ENCODE results near the gene TFB1M.

TFB1M gene

GRCh38 chr6:155275808-155276480 is 38.3 kb downstream of the TFB1M start:
- no peak for TF ChIP-seq CTCF (IDR thresholded peaks at IDR 0.05)
- H3K9me3 ChIP-seq, result no peaks in the 10 kb centered on the region
- H3K27me3 ChIP-seq, result no peaks in the 10 kb centered on the region
- H3K27ac ChIP-seq, result no peak overlapping the region
- H3K36me3 ChIP-seq, result no peaks in the 10 kb centered on the region
- no peak overlapping the region for H3K4me3 ChIP-seq (ENCODE audit: low read depth in 1 of 2, low read length in 1 of 2)
- no peaks in the 10 kb centered on the region for H3K4me1 ChIP-seq (ENCODE audit: control insufficient read depth in 1 of 2, insufficient read depth in 1 of 2, low read depth in 1 of 2, low read length in 1 of 2)

DNA sequence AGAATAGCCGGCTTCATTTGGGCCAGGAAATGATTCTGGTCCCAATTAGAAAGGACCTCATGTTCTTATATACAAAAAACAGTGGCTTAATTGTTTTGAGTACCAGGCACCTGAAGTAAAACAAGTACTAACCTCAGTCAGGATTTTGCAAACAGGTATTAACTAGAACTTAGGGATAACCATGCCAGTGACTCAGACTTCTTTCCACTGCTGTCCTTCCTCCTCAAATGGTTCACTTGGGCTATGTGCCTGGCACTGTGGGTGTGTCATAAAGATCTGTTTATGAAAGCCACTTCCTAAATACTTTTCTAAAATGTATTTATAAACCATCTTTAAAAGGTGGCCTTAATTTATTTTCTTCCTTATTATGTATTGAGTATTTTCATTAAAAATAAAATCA is 39.8 kb downstream of the TFB1M start:
- H3K9me3 ChIP-seq, result no peaks in the 10 kb centered on the region
- no peak overlapping the region for H3K27ac ChIP-seq
- no peak for TF ChIP-seq CTCF (IDR thresholded peaks at IDR 0.05)
- H3K36me3 ChIP-seq, result no peaks in the 10 kb centered on the region
- H3K4me3 ChIP-seq (ENCODE audit: low read depth in 1 of 2, low read length in 1 of 2), result no peak overlapping the region
- no peaks in the 10 kb centered on the region for H3K4me1 ChIP-seq (ENCODE audit: control insufficient read depth in 1 of 2, insufficient read depth in 1 of 2, low read depth in 1 of 2, low read length in 1 of 2)
- no peaks in the 10 kb centered on the region for H3K27me3 ChIP-seq

- no peak overlapping the region for H3K4me3 ChIP-seq (ENCODE audit: low read depth in 1 of 2, low read length in 1 of 2)
- no peaks in the 10 kb centered on the region for H3K36me3 ChIP-seq
- no peaks in the 10 kb centered on the region for H3K4me1 ChIP-seq (ENCODE audit: control insufficient read depth in 1 of 2, insufficient read depth in 1 of 2, low read depth in 1 of 2, low read length in 1 of 2)
- H3K9me3 ChIP-seq, result no peaks in the 10 kb centered on the region
- H3K27ac ChIP-seq, result no peak overlapping the region
- H3K27me3 ChIP-seq, result no peaks in the 10 kb centered on the region
- no peak for TF ChIP-seq CTCF (IDR thresholded peaks at IDR 0.05)
Observed at GRCh38 chr6:155274106-155274505, 40.2 kb downstream of the TFB1M start.

DNA sequence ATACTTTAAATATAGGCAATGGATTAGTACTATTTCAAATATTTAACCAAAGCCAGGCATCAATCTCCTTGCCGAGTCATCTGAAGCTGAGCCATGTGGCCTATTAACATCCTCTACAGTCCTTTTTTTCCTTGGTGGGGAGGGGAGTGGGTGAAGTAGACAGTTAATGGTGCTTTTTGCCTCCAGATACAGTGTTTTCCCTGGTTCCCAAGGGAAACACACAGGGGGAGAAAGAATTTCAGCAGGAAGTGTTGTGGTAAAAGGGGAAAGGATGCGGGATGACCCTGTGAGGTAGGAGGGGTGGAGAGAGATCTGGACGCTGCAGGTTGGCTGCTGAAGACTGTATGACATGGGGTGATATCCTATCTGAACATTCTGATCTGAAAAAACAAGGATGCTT is 40.9 kb downstream of the TFB1M start:
- Histone ChIP-seq H3K27ac (no peak overlapping the region), H3K9me3 (no peaks in the 10 kb centered on the region), H3K27me3 (no peaks in the 10 kb centered on the region), H3K4me3 (ENCODE audit: low read depth in 1 of 2, low read length in 1 of 2) (no peak overlapping the region), H3K36me3 (no peaks in the 10 kb centered on the region), H3K4me1 (ENCODE audit: control insufficient read depth in 1 of 2, insufficient read depth in 1 of 2, low read depth in 1 of 2, low read length in 1 of 2) (no peaks in the 10 kb centered on the region)
- TF ChIP-seq CTCF (IDR thresholded peaks at IDR 0.05), result no peak

DNA sequence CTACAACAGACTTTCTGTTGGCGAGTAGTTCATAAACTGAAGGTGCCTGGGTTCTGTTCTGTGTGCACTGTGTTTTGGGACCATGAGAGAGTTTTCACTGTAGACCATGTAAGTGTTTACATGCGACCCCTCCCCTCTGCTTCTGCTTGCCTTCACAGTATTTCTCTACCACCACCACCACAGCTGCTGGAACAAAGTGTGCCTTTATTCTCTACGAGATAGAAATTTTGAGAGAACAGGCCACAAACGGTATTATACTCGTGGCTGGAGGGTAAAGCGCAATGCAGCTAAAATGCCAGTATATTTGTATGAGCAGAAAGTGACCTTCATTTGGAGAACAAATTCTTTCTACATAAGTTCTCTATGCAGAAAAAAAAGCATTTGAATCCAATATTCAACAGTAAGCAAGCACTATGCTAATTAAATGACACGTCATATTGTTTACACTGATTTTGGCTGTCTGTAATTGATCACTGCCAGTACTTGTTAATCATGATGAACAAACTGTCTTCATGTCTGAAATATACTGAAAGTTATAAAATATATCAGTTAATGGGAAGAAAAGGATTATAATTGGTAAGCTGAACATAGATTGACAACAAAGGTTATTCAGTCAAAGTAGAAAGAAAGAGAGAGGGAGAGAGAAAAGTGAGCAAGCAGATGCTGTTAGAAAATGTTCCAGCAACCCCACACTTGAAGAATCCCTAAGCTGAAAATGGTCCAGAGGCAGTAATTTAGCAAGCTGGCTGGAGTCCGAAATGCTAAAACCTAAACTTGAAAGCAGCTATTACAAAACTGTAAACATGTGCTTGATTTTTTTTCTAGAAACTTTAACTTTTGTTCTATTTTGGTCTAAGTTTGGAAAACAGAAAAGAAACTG is 41.7 kb downstream of the TFB1M start:
- H3K27ac ChIP-seq, result no peak overlapping the region
- no peak for TF ChIP-seq CTCF (IDR thresholded peaks at IDR 0.05)
- no peaks in the 10 kb centered on the region for H3K27me3 ChIP-seq
- no peaks in the 10 kb centered on the region for H3K9me3 ChIP-seq
- no peak overlapping the region for H3K4me3 ChIP-seq (ENCODE audit: low read depth in 1 of 2, low read length in 1 of 2)
- H3K4me1 ChIP-seq (ENCODE audit: control insufficient read depth in 1 of 2, insufficient read depth in 1 of 2, low read depth in 1 of 2, low read length in 1 of 2), result no peaks in the 10 kb centered on the region
- no peaks in the 10 kb centered on the region for H3K36me3 ChIP-seq

Measured in neutrophil (primary cell).